Measurements from ENCODE around the gene ZBTB17.

ZBTB17 gene

DNA sequence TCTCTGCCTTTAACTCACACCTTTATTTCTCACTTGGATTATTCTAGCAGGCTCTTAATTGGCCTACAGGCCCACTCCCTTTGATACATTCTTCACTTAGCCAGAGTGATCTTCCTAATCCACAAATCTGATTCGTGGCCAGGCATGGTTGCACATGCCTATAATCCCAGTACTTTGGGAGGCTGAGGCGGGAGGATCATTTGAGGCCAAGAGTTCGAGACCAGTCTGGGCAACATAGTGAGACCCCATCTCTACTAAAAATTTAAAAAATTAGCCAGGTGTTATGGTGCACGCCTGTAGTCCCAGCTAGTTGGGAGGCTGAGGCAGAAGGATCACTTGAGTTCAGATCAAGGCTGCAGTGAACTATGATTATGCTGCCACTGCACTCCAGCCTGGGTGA, 2.1 kb downstream of the ZBTB17 start:
- Histone ChIP-seq H3K27ac (no peak overlapping the region), H3K36me3 (replicated peaks) (peaks cover 13% of the 10 kb centered on the region), H3K4me3 (ENCODE audit: low read depth, low read length) (no peak overlapping the region), H3K27me3 (replicated peaks) (no peaks in the 10 kb centered on the region)
- no peak for DNase-seq
- TF ChIP-seq, protein P1, sequence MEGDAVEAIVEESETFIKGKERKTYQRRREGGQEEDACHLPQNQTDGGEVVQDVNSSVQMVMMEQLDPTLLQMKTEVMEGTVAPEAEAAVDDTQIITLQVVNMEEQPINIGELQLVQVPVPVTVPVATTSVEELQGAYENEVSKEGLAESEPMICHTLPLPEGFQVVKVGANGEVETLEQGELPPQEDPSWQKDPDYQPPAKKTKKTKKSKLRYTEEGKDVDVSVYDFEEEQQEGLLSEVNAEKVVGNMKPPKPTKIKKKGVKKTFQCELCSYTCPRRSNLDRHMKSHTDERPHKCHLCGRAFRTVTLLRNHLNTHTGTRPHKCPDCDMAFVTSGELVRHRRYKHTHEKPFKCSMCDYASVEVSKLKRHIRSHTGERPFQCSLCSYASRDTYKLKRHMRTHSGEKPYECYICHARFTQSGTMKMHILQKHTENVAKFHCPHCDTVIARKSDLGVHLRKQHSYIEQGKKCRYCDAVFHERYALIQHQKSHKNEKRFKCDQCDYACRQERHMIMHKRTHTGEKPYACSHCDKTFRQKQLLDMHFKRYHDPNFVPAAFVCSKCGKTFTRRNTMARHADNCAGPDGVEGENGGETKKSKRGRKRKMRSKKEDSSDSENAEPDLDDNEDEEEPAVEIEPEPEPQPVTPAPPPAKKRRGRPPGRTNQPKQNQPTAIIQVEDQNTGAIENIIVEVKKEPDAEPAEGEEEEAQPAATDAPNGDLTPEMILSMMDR (IDR thresholded peaks at IDR 0.05; ENCODE audit: low read depth, low read length, missing control alignments): no peak
- in situ Hi-C loops (cut with HindIII; ENCODE audit: low pct_ligation_motif_present, low sequenced_read_pairs): no loop called here

DNA sequence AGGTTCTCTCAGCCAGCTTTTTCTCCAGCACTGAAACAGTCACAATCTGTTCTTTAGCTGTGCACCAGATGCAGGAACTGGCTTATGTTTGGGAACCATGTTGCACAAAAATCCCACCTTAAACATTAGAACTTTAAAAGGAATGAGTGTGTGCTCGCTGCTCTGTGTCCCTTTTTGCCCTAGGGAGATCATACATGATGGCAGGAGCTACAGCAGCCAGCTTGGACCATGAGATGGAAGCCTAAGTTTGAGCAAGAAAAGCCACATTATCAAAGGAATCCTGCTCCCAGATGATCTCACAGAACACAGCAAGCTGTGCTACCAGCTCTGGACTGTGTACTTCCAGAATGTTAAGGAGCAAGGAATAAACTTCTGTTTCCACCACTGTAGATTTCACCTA, 3.5 kb downstream of the ZBTB17 start:
- in situ Hi-C loops (cut with HindIII; ENCODE audit: low pct_ligation_motif_present, low sequenced_read_pairs): no loop called here

DNA sequence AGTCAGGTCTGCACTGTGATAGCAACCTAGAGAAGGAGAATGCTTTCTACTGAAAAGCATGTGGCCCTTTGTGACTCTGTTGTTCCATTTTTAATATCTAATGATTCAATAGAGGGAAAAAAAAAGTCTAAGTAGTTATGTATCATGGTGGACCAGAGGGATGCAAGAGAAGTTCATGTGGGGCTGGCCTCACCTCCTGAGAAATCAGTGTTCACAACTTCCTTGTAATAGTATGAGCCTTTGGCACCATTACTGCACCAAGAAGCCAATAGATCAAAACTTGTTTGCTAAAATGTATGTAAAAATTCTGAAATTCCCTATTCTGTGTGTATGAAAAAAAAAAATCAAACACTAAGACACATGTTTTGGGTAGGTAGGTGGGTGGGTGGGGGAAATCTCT, 5.0 kb downstream of the ZBTB17 start:
- H3K4me3 ChIP-seq (ENCODE audit: low read depth, low read length): no peak overlapping the region
- peaks cover 20% of the 10 kb centered on the region for H3K36me3 ChIP-seq (replicated peaks)
- H3K27ac ChIP-seq: no peak overlapping the region
- TF ChIP-seq, protein P1 (IDR thresholded peaks at IDR 0.05; ENCODE audit: low read depth, low read length, missing control alignments): no peak
- no peaks in the 10 kb centered on the region for H3K27me3 ChIP-seq (replicated peaks)
- DNase-seq: no peak
- in situ Hi-C loops (cut with HindIII; ENCODE audit: low pct_ligation_motif_present, low sequenced_read_pairs): no loop called here

More for the DNA sequence above, 3.5 kb downstream of the ZBTB17 start:
- H3K27ac ChIP-seq: no peak overlapping the region
- TF ChIP-seq, protein P1 (IDR thresholded peaks at IDR 0.05; ENCODE audit: low read depth, low read length, missing control alignments): no peak
- H3K4me3 ChIP-seq (ENCODE audit: low read depth, low read length): no peak overlapping the region
- H3K27me3 ChIP-seq (replicated peaks): no peaks in the 10 kb centered on the region
- no peak for DNase-seq
- peaks cover 20% of the 10 kb centered on the region for H3K36me3 ChIP-seq (replicated peaks)

DNA sequence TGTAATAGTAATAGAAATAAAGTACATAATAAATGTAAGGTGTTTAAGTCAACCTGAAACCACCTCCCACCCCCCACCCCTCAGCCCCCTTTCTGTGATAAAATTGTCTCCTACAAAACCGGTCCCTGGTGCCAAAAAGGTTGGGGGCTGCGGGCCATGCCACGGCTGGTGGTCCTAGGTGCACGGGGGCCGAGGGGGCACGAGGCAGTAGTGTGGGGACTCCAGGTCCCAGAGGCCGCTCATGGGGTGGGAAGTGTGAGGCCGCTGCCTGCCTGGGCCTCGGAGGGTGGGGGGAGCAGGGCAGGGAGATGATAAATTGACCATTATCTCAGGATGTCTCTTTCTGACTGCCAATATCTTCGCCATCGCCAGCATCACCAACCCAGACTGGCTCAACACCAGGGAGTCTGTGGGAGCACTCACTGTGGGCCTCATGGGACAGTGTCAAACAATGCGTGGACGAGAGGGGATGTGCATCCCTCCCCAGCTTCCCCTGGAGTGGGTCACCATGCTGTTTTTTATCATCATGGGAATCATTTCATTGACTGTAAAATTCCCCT, 6.5 kb downstream of the ZBTB17 start:
- Histone ChIP-seq H3K36me3 (replicated peaks) (peaks cover 20% of the 10 kb centered on the region), H3K27ac (no peak overlapping the region), H3K4me3 (ENCODE audit: low read depth, low read length) (no peak overlapping the region), H3K27me3 (replicated peaks) (no peaks in the 10 kb centered on the region)
- DNase-seq: no peak
- in situ Hi-C loops (cut with HindIII; ENCODE audit: low pct_ligation_motif_present, low sequenced_read_pairs): no loop called here
- TF ChIP-seq, protein P1 (IDR thresholded peaks at IDR 0.05; ENCODE audit: low read depth, low read length, missing control alignments): no peak

DNA sequence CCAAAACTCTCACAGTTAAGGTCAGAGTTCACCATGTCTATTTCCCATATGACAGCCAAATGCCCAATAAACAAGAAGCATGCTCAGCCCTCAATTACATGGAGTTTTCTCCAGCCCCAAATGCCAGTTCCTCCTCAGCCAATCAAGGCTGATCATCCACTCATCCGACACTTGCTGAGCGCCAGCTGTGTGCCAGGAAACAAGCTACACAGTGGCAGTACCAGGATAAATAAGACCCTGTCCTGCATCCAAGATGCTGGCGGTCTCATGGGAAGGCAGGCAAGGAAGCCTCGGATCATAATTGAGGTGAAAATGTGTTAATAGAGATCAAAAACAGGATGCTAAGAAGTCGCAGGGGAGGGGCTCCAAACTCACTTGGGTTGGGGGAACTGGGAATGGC, 7.7 kb downstream of the ZBTB17 start:
- TF ChIP-seq, protein P1 (IDR thresholded peaks at IDR 0.05; ENCODE audit: low read depth, low read length, missing control alignments): no peak
- in situ Hi-C loops (cut with HindIII; ENCODE audit: low pct_ligation_motif_present, low sequenced_read_pairs): no loop called here
- Histone ChIP-seq H3K27me3 (replicated peaks) (no peaks in the 10 kb centered on the region), H3K27ac (no peak overlapping the region), H3K36me3 (replicated peaks) (peaks cover 20% of the 10 kb centered on the region), H3K4me3 (ENCODE audit: low read depth, low read length) (no peak overlapping the region)
- DNase-seq: no peak

DNA sequence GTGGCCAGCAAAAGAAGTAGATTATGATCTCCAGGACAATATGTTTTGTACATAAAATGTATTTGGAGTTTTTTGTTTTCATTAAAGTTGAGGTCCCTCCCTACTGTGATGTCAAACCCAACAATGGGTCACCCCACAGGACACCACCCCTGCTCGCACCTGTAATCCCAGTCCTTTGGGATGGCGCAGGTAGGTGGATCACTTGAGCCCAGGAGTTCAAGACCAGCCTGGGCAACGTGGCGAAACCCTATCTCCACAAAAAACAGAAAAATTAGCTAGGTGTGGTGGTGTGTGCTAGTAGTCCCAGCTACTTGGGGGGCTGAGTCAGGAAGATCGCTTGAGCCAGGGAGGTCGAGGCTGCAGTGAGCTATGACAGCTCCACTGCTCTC, 9.0 kb downstream of the ZBTB17 start:
- DNase-seq: no peak
- no peak overlapping the region for H3K4me3 ChIP-seq (ENCODE audit: low read depth, low read length)
- H3K27me3 ChIP-seq (replicated peaks): no peaks in the 10 kb centered on the region
- in situ Hi-C loops (cut with HindIII; ENCODE audit: low pct_ligation_motif_present, low sequenced_read_pairs): no loop called here
- peaks cover 16% of the 10 kb centered on the region for H3K36me3 ChIP-seq (replicated peaks)
- TF ChIP-seq, protein P1 (IDR thresholded peaks at IDR 0.05; ENCODE audit: low read depth, low read length, missing control alignments): no peak
- H3K27ac ChIP-seq: no peak overlapping the region

Measured in brain microvascular endothelial cell (primary cell).